DMS79 (cell line): ENCODE data around the gene ACTR2.
"Not testable (repeated sequence)": the region's sequence is repeated elsewhere in the genome, so short reads cannot be mapped to it uniquely, and the experiment has no call there.

Experiments used
- DNase-seq: peaks from one replicate; lab custom pipeline; 2025; lab: John Stamatoyannopoulos, UW

Gene ACTR2

GRCh38 chr2:65313954-65314256 lies 86.3 kb downstream of the ACTR2 start:
- DNase-seq: no peak

- no peak for DNase-seq
Observed at GRCh38 chr2:65314801-65315441, 87.3 kb downstream of the ACTR2 start.

DNA sequence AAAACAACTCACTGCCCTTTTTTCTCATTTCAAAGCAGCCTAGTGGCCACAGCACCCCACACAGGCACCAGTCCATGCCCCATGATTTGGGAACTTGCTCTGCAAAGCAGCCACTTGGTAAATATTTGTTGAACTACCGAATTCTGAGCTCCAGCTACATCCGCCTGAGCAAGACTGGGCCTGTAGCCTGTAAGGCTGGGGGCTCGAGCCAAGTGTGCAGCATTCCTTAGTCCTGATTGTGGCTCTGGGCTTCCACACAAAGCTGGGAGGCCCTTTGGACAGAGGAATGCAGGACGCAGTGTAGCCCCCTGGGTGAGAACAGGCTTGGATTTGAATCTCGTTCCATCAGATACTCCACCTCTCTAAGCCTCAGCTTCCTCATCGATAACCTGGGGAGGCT lies 88.4 kb downstream of the ACTR2 start:
- no peak for DNase-seq

DNA sequence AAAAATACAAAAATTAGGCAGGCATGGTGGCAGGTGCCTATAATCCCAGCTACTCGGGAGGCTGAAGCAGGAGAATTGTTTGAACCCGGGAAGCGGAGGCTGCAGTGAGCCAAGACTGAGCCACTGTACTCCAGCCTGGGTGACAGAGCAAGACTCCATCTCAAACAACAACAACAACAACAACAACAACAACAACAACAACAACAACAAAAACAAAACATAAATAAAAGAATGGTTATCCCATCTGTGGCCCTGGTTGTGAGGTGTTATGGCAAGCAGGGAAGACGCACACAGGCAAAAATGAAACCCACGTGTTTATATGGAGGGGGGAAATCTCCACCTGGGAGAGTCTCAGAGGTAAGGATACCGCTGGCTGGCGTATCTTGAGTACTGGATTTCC lies 89.7 kb downstream of the ACTR2 start:
- not testable (repeated sequence) for DNase-seq

- DNase-seq: no peak
Observed at GRCh38 chr2:65317841-65318240, 90.2 kb downstream of the ACTR2 start.

GRCh38 chr2:65319072-65319673 lies 91.5 kb downstream of the ACTR2 start:
- DNase-seq: no peak

- no peak for DNase-seq
Observed at GRCh38 chr2:65319674-65320041, 92.0 kb downstream of the ACTR2 start.

DNA sequence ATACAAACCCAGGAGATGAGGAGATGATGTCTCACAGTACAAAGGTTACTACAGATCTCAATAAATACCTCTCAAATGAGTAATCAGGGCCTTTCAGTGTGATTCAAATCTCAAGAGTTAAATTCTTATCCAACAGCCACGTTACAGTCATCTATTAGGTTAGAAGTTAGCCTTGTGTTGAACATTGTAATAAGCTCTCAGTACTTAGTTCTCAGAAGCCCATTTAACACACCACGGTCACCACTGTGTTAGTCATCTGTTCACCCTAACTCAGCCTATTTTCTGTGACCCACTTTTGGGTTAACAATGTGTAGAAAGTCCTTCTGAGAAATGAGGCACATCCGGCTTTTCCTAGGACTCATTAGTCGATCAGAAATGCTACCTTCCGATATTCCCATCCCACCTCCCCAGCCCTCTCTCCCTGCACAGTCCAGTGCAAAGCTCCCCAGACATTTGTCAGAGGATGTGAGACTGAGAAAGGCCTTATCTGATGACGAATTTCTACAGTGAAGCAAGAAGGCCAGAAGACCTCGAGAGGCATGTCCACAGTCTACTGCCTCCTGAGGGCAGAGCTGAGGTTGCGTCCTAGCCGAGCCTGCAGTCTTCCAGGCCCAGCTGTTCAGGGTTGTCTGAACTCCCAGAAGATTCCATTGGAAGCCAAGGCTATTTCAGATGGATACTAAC lies 92.6 kb downstream of the ACTR2 start:
- no peak for DNase-seq
